GM21515 (cell line): ENCODE measurements around the gene BSPRY.
"Not testable (repeated sequence)": the region's sequence is repeated elsewhere in the genome, so short reads cannot be mapped to it uniquely, and the experiment has no call there.

Experiments used
- ATAC-seq: cut with Tn5 transposase; IDR thresholded peaks from one replicate; pipeline ENCODE4 v1.9.1; 2021; ENCODE audit not compliant: unreplicated experiment

The BSPRY gene

GRCh38 chr9:113341712-113342410 is 7.5 kb upstream of the BSPRY start:
- no peak for ATAC-seq

GRCh38 chr9:113343732-113344231 is 5.6 kb upstream of the BSPRY start:
- ATAC-seq: no peak

GRCh38 chr9:113345190-113345589 is 4.2 kb upstream of the BSPRY start:
- no peak for ATAC-seq

GRCh38 chr9:113345671-113346070 is 3.7 kb upstream of the BSPRY start:
- no peak for ATAC-seq

DNA sequence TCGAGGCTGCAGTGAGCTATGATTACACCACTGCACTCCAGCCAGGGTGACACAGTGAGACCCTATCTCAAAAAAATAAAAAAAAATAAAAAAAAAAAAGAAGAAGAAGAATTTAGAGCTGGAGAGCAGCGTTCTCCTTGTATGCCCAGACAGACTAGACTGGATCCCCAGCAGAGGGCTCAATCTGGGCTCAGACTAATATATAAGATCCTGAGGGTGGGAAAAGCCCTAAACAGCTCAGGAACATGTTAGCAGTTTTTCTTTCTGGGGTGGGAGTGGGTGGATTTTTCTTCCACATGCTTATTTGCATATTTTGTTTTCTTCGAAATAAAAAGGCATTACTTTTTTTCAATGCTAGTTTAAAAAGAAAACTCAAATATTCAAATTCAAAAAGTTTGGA is 904 bp upstream of the BSPRY start:
- ATAC-seq: no peak

GRCh38 chr9:113349066-113349444 is 286 bp upstream of the BSPRY start:
- ATAC-seq: no peak

DNA sequence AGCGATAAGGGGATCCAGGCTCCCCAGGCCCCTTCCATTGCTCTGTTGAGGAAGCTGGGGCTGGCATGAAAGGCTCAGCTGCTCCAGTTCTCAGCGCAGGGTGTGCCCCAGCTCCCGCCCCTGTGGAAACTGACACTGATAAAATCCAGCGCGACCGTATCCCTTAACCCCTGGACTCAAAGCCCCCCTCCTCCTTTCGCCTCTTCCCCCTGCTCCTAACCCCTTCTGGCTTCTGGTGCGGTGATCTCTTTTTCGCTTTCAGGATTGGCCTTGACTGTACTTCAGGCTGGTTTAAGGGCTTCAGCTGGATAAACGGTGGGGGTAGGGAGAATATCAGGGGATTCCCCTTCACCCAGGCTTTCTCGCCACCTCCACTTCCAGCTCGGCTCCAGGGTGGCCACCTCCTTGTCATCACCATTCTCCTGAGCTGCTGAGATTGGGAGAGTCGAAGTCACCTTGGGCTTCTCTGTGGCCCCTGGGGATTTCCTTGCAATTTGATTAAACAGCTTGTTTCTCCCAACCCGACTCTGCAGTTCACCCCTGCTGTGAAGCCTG is 843 bp downstream of the BSPRY start:
- ATAC-seq: no peak

- no peak for ATAC-seq
Measured at GRCh38 chr9:113350937-113351336, 1.6 kb downstream of the BSPRY start.

DNA sequence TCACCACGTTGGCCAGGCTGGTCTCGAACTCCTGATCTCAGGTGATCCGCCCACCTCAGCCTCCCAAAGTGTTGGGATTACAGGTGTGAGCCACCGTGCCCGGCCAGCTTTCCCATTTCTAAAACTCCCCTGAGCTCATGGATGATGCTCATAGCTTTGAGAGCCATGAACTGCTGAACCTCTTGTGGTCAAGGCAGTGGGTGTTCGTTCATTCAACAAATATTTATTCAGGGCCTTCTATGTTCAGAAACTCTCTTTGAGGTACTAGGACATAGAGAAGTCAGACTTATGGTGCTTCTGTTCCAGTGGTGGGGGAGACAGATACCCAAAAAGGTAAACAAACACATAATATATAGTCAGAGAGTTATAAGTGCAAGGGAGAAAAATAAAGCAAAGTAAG is 2.7 kb downstream of the BSPRY start:
- ATAC-seq: no peak

DNA sequence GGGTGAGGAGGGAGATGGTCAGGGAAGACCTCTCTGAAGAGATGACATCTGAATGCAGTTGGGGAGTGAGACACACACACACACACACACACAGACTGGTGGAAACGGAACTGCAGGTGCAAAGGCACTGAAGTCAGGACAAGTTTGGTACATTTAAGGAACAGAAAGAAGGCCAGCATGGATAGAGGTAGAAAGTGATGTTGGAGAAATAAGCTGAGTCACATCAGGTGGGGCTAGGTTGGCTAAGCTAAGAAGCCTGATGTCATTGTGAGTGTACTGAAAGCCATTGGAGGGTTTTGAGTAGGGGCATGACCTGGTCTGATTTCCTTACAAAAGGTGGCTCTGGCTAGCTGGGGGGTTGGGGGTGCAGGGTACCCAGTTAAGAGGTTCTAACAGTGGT is 3.1 kb downstream of the BSPRY start:
- no peak for ATAC-seq

GRCh38 chr9:113355040-113355596 is 5.8 kb downstream of the BSPRY start:
- no peak for ATAC-seq

DNA sequence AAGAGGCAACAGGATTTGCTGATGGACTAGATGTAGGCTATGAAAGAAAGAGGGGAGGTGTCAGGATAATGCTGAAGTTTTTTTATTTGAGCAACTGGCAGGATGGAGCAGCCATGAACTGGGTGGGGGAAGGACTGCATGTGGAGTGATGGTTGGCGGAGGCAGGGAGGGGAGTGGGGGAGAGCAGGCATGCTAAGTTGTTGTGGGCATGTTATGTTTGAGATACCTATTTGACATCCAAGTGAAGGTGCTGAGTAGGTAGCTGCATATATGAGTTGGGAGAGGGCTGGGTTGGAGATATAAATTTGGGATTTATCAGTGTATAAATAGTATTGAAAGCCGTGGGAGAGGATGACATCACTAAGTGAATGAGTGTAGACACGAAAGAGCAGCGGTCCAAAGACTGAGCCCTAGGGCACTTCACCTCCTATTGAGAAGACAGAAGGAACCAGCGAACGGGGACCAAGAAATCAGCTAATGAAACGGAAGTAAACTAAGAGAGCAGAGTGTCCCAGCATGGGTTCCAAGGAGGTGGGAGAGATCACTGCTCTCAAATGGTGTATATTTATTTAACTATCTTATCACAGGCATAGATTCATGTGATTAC is 7.4 kb downstream of the BSPRY start:
- ATAC-seq: no peak

GRCh38 chr9:113359385-113359784 is 10.0 kb downstream of the BSPRY start:
- no peak for ATAC-seq

- ATAC-seq: no peak
Measured at GRCh38 chr9:113360242-113360842, 11.0 kb downstream of the BSPRY start.

DNA sequence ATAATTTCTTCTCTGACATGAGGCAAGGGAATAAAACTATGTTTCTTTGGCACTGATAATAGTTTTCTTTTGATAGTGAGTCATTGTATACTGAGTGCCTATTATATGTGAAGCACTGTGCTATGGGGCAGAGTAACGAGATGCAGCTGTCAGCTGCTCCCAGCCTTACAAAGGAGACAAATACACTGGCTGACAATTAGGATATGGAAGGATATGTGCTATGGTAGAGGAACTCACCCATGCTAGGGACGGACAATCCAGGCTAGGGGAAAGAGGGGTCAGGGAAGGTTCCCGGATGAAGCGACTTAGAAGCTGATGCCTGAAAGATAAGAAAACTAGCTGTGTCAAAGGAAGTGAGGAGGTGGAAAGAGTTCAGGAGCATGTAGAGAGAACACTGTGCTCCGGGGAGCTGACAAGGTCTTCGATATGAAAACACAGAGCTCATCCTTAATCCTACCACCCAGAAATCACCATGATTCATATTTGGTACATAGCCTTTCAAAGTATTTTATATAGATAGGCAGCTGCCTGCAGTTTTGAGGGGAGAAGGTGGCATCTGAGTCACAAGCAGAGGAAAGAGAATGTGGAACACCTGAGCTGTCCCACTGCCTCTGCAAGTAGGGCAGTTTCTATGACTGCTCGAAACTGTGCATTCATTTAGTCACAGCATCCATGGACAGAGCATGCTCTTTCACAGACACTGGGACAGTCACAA is 12.1 kb downstream of the BSPRY start:
- no peak for ATAC-seq

DNA sequence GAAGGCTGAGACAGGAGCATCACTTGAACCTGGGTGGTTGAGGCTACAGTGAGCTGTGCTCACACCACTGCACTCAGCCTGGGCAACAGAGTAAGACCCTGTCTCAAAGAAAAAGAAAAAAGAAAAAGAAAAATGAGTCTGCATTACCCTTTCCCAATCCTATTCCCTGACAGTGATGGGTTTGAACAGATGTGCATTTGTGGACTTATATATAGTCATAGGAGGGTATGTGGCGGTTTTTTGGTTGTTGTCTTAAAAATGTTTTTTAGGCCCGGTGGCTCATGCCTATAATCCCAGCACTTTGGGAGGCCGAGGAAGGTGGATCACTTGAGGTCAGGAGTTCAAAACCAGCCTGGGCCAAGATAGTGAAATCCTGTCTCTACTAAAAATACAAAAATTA is 14.0 kb downstream of the BSPRY start:
- no peak for ATAC-seq

GRCh38 chr9:113364951-113365350 is 15.6 kb downstream of the BSPRY start:
- no peak for ATAC-seq

DNA sequence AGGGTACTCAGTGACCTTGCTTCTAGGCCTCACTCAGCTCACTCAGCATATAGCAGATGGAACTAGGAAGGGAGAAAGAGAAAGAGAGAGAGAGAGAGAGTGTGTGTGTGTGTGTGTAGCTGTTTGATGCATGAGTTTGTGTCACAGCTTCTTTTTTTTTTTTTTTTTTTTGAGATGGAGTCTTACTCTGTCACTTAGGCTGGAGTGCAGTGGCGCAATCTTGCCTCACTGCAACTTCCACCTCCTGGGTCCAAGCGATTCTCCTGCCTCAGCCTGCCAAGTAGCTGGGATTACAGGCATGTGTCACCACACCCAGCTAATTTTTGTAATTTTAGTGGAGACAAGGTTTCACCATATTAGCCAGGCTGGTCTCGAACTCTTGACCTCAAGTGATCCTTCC is 16.3 kb downstream of the BSPRY start:
- not testable (repeated sequence) for ATAC-seq

- ATAC-seq: no peak
Measured at GRCh38 chr9:113368348-113368981, 19.1 kb downstream of the BSPRY start.

GRCh38 chr9:113368982-113369854 is 19.9 kb downstream of the BSPRY start:
- no peak for ATAC-seq
